Cardiac fibroblast (primary cell): ENCODE results near the gene KCNJ4.
"Not testable (repeated sequence)": the region's sequence is repeated elsewhere in the genome, so short reads cannot be mapped to it uniquely, and the experiment has no call there.

Source experiments
- DNase-seq, 2 donors: peaks; one replicate each; pipeline versions ENCODE4 v3.0.0 to v3.0.0-alpha.2; 2010; ENCODE audit warnings: low read depth in 2 of 2
- H3K4me3 ChIP-seq, 2 donors: replicated peaks in 1 of 2; 1 replicate in 1 of 2; 2 replicates in 1 of 2; pipeline ENCODE4 v1.5.1; 2011; ENCODE audit warnings: low read depth in 2 of 2, low read length in 2 of 2, mild to moderate bottlenecking in 2 of 2, moderate library complexity in 1 of 2
- TF ChIP-seq, protein P1 (sequence below): IDR thresholded peaks from one replicate; pipeline ENCODE4 v1.5.1; 2011; ENCODE audit warnings: low read depth, mild to moderate bottlenecking, low read length, inconsistent platforms

KCNJ4 gene

DNA sequence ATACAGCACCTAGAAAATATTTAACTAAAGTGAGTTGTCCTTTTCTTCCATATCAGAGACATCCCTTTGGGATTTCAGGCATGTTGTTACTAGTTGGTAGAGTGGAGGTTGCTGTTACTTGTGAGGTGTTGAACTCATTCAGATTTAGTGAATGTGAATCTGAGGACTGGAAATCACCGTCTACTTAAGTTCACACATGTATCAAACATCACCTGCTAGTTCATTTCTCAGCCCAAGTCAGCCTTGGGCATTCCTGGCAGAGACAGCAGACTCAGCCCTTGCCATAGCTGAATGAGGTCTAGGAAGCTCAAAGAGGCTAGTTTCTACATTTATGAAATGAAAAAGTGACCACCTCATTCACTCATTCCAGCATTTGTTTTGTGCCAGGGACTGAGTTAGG lies 22.6 kb upstream of the KCNJ4 start:
- DNase-seq: no peak
- TF ChIP-seq, protein P1, sequence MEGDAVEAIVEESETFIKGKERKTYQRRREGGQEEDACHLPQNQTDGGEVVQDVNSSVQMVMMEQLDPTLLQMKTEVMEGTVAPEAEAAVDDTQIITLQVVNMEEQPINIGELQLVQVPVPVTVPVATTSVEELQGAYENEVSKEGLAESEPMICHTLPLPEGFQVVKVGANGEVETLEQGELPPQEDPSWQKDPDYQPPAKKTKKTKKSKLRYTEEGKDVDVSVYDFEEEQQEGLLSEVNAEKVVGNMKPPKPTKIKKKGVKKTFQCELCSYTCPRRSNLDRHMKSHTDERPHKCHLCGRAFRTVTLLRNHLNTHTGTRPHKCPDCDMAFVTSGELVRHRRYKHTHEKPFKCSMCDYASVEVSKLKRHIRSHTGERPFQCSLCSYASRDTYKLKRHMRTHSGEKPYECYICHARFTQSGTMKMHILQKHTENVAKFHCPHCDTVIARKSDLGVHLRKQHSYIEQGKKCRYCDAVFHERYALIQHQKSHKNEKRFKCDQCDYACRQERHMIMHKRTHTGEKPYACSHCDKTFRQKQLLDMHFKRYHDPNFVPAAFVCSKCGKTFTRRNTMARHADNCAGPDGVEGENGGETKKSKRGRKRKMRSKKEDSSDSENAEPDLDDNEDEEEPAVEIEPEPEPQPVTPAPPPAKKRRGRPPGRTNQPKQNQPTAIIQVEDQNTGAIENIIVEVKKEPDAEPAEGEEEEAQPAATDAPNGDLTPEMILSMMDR: no peak
- no peak overlapping the region for H3K4me3 ChIP-seq

DNA sequence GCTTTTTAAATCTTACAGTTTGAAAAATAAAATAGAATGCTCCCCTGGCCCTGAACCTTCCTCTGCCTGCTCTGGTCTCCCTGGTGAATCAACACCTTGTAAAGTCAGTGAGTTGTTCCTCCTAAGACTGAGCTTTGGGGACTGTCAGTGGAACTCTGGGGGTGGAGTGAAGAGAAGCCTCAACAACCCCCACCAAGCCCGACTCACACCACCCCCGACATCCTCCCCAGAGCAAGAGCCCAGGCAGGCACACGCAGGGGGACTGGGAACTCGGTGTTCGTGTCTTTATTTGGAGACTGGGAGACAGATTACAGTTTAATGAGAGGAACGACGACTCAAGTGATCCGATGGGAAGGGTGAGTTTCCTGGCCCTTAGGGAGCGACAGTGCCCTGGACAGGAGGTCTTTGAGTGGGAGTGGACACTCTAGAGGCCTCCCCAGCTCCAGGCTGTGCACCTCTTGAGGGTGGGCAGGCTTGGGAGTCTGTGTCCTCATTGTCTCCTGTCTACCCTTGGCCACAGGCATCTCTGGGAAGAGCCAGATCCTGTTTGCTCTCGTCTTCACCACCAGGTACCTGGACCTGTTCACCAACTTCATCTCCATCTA lies 19.1 kb upstream of the KCNJ4 start:
- TF ChIP-seq, protein P1: no peak
- no peak overlapping the region for H3K4me3 ChIP-seq
- no peak for DNase-seq

- DNase-seq: no peak
- no peak overlapping the region for H3K4me3 ChIP-seq
- TF ChIP-seq, protein P1: no peak
Observed at GRCh38 chr22:38471237-38471636, 16.2 kb upstream of the KCNJ4 start.

DNA sequence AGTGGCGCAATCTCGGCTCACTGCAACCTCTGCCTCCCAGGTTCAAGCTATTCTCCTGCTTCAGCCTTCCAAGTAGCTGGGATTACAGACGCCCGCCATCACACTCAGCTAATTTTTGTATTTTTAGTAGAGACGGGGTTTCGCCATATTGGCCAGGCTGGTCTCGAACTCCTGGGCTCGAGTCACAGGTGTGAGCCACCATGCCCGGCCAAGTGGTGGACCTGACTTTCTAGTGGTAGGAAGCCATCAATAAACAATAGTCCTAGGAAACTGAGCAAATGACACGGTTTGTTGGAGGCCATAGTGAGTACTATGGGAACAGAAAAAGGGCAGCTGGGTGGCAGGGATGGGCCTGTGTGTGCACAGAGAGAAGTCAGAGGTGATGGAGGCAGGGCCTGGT lies 15.2 kb upstream of the KCNJ4 start:
- not testable (repeated sequence) for DNase-seq, H3K4me3 ChIP-seq

DNA sequence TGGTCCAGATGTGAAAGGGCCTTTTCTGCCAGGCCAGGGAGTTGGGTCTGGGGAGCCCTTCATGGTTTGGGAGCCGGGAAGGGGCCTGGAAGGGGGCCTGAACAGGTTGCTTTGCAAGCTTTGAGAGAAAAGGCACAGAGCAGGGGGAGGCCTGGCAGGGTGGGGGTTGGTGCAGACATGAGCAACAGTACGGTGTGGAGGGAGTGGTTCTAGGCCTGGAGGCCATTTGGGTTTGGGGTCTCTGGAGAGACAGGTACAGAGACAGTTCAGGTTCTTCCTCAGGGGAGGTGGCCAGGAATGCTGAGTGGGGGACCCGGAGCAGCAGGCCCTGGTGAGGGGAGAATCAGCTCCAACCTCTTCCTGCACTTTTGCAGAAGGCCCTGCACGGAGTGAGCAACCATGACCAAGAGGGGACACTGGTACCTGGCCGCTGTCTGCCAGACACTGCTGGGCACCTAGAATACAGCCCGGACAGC lies 14.3 kb upstream of the KCNJ4 start:
- H3K4me3 ChIP-seq: peak overlapping the region; percentile 84 to 99
- no peak for DNase-seq

GRCh38 chr22:38468443-38469305 lies 13.7 kb upstream of the KCNJ4 start:
- DNase-seq: no peak
- peak overlapping the region; percentile 84 to 99 for H3K4me3 ChIP-seq
- TF ChIP-seq, protein P1: peak; percentile 30

More for the DNA sequence above, 14.3 kb upstream of the KCNJ4 start:
- TF ChIP-seq, protein P1: no peak

DNA sequence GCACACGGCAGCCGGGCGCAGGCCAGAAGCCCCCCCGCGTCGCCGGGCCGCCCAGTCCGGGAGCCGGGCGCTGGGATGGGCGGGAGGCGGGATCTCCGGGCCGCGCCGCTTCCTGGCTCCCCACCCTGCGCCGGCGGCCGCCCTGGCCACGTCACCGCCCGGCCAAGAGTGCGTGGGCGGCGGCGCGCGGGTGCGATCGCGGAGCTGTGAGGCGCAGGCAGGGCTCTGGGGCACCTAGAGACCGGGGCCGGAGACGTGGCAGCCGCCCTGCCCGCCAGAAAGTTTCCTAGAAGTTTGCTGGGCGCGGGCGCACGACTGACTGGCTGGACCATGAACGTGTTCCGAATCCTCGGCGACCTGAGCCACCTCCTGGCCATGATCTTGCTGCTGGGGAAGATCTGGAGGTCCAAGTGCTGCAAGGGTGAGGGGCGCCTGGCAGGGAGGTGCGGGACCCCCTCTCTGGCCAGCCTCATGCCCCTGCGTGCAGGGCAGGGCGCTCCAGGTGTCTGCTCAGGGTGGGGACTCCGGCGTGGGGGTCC lies 13.0 kb upstream of the KCNJ4 start, which contains the start of gene KDELR3:
Gene KDELR3 (plus strand): TSS at position 193 of the 539 bp plus-strand sequence. CDS start 138 bp downstream, at position 331.
- TF ChIP-seq, protein P1: no peak
- DNase-seq: peak; percentile 68 to 83
- peak within 1 kb of the TSS; percentile 84 to 99 for H3K4me3 ChIP-seq
